GM19035 (cell line): Measurements from ENCODE around the gene LRRC73.

Experiments used
- ATAC-seq: cut with Tn5 transposase; IDR thresholded peaks from one replicate; pipeline ENCODE4 v1.9.1; 2021; ENCODE audit not compliant: unreplicated experiment

Gene LRRC73

GRCh38 chr6:43493833-43494232 lies 16.3 kb downstream of the LRRC73 start:
- ATAC-seq: no peak

GRCh38 chr6:43493230-43493629 lies 16.9 kb downstream of the LRRC73 start:
- ATAC-seq: no peak

GRCh38 chr6:43492673-43493072 lies 17.5 kb downstream of the LRRC73 start:
- ATAC-seq: no peak

GRCh38 chr6:43491750-43492661 lies 18.1 kb downstream of the LRRC73 start:
- no peak for ATAC-seq

- ATAC-seq: no peak
Observed at GRCh38 chr6:43490523-43490939, 19.6 kb downstream of the LRRC73 start.

- ATAC-seq: no peak
Observed at GRCh38 chr6:43489277-43490072, 20.7 kb downstream of the LRRC73 start.

GRCh38 chr6:43488667-43489276 lies 21.4 kb downstream of the LRRC73 start:
- ATAC-seq: no peak

- ATAC-seq: no peak
Observed at GRCh38 chr6:43481591-43482236, 28.4 kb downstream of the LRRC73 start.

GRCh38 chr6:43481075-43481474 lies 29.1 kb downstream of the LRRC73 start:
- no peak for ATAC-seq

- ATAC-seq: no peak
Observed at GRCh38 chr6:43478008-43478372, 32.2 kb downstream of the LRRC73 start.

GRCh38 chr6:43477235-43478007 lies 32.7 kb downstream of the LRRC73 start, which contains the start of gene TJAP1:
Gene TJAP1, plus strand, starts transcription at chr6:43477570. Its CDS starts 21,432 bp downstream, at chr6:43499002.
- ATAC-seq: peak; percentile 91

- no peak for ATAC-seq
Observed at GRCh38 chr6:43476746-43477145, 33.4 kb downstream of the LRRC73 start.

- no peak for ATAC-seq
Observed at GRCh38 chr6:43475516-43475915, 34.6 kb downstream of the LRRC73 start.

GRCh38 chr6:43472515-43472914 lies 37.6 kb downstream of the LRRC73 start:
- no peak for ATAC-seq

GRCh38 chr6:43471399-43471798 lies 38.7 kb downstream of the LRRC73 start:
- no peak for ATAC-seq

- ATAC-seq: no peak
Observed at GRCh38 chr6:43469947-43470346, 40.2 kb downstream of the LRRC73 start.

GRCh38 chr6:43468748-43469681 lies 41.1 kb downstream of the LRRC73 start:
- no peak for ATAC-seq

- ATAC-seq: no peak
Observed at GRCh38 chr6:43468240-43468639, 41.9 kb downstream of the LRRC73 start.

- ATAC-seq: no peak
Observed at GRCh38 chr6:43467752-43468151, 42.4 kb downstream of the LRRC73 start.
